ENCODE results near the gene PRPS1.
"Not testable (repeated sequence)": the region's sequence is repeated elsewhere in the genome, so short reads cannot be mapped to it uniquely, and the experiment has no call there.

The PRPS1 gene

DNA sequence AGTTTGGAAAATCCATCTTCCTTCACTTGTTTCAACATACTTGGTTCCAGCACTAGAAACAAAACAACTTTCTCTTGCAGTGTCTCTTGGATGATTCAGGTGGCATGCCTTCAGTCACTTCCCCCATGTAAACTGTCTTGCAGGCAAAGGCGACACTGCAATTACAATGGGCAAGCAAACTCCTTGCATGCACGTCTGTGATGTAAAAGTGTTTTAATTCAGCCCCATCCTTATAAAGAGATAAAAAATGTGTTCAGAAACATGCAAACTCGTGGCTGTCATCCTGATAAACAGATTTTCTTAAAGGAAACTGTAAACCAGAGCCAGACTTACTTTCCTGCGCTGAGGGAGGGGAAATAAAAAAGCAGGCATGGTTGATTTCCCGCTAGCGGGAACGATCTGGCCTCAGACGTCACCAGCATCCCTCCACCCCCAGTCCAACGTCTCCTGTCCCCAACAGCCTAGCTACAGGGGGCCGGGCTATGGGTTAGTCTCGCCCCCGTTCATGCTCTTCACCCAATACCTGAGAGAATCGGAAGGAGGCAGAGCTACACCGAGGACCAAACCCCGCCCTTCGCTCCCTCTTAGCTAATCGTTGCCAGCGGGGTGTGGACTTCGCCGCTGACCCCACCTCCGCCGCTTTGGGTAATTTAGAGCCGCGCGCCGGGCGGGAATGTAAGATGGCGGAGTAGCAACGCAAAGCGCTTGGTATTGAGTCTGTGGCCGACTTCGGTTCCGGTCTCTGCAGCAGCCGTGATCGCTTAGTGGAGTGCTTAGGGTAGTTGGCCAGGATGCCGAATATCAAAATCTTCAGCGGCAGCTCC lies at the start of gene PRPS1:
Gene PRPS1 (plus strand): TSS at position 673 of the 824 bp plus-strand sequence. CDS start 119 bp downstream, at position 792.
- in situ Hi-C loops (cut with MboI; ENCODE audit: low sequenced_read_pairs) = no loop called here

DNA sequence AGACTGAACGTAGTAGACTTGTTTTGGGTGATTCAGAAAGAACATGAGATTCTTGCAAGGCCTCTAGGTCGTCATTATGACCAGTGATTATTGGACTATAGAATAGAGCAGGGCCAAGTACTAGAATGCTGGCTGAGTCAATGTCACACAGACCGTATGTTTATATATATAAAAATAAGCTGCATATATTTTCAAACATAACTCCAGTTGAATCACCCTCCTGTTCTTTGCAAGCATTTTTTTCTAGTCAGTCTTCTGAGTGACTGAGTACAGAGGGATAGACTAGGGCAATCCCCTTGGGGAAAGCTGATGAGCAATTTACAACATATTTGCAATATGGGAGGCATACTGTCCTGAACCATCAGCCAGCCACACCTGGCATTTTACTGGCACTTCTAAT lies 48.4 kb upstream of the PRPS1 start:
- in situ Hi-C loops (cut with MboI; ENCODE audit: low sequenced_read_pairs) = no loop called here

DNA sequence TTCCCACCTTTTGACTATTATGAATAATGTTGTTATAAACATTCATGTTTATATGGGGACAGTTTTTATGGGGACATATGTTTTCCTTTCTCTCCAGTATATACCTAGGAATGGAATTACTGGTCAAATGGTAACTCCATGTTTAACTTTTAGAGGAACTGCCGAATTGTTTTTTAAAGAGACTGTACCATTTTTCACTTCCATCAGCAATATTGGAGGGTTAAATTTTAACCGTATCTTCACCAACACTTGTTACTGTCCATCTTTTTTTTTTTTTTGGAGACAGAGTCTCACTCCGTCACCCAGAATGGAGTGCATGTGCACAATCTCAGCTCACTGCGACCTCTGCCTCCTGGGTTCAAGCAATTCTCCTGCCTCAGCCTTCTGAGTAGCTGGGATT lies 46.4 kb upstream of the PRPS1 start:
- in situ Hi-C loops (cut with MboI; ENCODE audit: low sequenced_read_pairs) = no loop called here

DNA sequence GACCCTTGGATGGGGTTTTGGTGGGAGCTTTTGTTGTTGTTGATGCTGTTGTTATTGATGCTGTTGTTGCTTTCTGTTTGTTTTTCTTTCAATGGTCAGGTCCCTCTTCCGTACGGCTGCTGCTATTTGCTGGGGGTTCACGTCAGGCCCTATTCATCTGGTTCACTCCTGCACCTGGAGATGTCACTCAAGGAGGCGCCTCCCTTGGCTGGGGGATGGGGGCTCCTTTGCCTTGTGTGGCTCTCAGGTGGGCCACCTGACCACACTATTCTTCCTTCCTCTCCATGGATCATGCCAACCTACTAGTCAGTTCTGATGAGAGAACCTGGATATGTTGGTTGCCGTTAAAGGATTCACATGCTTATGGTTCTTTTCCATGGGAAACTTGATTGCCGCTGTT lies 39.1 kb upstream of the PRPS1 start:
- in situ Hi-C loops (cut with MboI; ENCODE audit: low sequenced_read_pairs) = no loop called here

DNA sequence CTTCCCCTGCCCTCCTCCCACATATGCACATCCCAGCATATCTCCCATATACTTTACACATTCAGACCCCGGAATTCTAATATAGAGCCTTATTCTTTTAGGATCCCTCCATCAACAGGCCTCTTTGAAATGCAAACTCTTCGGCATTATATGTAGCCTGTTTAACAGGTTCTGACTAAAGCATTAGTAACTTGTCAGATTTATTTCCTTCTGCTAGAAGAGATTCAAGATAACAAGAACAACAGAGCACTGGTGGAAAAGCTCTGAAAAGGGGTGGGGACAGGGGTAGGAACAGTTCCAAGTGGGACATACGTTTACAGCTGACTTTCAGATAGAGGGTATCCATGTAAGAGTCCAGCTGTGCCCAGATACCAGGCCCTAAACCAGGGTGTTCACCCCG lies 31.7 kb upstream of the PRPS1 start:
- in situ Hi-C loops (cut with MboI; ENCODE audit: low sequenced_read_pairs) = no loop called here

DNA sequence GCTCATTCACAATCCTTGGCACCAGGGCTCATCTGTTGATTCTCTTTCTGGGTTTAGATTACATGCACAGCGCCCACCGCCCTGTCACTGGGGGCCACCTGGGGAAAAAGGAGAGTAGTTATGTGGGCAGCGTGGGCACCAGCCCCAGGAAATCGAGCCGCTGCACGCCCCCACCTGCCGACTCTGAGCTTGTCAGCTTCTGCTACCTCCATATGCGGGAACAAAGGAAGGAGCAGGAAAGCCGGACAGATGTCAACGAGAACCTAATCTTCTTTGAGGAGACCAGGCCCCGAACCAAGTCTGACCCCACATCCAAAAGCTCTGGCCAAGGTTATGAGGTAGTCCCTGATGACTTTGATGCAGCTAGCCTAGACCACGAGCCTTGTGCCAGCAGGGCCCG lies 31.0 kb upstream of the PRPS1 start:
- in situ Hi-C loops (cut with MboI; ENCODE audit: low sequenced_read_pairs) = no loop called here

DNA sequence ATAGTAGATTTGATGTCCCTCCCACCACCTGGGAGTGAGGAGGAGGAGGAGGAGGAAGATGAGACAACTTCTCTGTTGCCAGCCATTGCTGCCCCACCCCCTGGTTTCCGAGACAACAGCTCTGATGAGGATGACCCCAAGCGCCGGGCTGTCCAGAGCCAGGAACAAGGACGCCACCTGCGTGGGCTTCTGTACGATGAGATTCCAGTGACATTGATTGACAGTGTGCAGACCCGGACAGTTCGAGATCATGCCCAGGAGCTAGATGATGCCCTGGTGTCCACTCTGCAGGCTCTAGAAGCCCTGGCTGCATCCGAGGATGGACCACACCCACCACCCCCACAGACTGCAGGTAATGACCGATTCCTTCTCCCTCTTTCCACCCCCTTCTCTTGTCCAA lies 30.5 kb upstream of the PRPS1 start:
- in situ Hi-C loops (cut with MboI; ENCODE audit: low sequenced_read_pairs) = no loop called here

DNA sequence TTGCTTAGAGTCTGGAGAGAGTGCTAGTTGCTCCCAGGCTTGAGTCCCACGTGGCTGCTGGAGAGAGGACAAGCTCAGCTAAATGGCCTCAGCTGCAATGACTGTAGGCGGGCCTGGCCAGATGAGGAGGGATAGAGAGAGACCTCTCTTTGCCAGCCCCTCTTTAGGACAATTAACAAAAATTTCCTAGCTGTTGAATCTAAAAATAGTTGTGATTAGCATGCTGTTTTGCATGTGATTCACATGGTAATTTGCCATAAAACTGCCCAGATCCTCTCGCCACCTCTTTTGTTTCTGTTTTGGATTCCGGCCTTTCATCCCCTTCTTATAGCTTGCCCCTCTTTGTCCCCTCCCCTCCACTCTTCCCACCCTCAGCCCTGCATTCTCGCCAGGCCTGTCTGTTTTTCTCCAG lies 28.9 kb upstream of the PRPS1 start:
- in situ Hi-C loops (cut with MboI; ENCODE audit: low sequenced_read_pairs) = no loop called here

DNA sequence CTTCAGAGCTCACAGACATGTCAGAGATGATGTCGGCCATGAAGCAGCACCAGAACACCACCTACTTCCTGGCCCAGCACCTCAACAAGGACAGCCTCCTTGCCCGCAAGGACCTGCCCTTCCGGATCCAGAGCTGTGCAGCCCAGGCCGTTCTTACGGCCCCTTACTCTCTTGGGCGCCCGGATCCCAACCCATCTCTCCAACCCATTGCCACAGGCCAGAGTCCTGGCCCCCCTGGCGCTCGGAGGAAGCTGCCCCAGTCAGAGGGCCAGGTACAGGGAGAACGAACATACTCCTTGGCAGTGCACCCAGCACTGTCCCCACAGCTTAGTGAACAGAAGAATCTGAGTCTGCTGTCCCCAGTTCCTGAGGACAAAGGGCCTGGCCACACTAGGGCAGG lies 27.9 kb upstream of the PRPS1 start:
- in situ Hi-C loops (cut with MboI; ENCODE audit: low sequenced_read_pairs) = no loop called here

DNA sequence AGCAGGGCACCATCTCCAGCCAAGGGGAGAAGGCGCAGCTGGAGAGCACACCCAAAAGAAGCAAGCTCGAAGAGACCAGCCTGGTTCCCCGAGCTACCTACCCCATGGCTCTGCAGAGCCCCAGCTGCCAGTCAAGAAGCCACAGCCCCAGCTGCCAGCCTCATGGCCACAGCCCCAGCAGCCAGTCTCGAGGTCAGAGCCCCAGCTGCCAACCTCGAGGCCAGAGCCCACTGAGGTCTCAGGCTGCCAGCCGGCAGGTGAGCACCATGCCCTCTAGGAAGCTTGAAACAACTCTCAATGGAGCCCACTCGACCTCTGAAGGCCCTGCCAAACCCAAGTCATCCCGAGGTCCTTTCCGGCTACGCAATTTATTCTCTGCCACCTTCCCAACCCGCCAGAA lies 27.0 kb upstream of the PRPS1 start:
- in situ Hi-C loops (cut with MboI; ENCODE audit: low sequenced_read_pairs) = no loop called here

DNA sequence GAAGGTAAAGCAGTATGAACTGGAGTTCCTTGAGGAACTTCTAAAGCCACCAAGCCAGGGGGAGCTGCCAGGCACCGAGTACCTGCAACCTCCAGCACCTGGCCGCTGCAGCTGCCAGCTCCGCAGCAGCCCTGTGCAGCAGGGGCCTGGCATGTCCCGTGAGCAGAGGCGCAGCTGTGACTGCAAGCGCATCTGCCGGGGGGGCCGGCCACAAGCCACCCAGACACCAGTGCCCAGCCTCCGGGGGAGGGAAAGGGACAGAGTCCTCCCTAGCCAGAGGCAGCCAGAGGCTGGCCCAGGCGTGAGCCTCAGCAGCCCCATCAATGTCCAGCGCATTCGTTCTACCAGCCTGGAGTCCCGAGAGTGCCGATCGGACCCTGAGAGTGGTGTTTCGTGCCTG lies 26.6 kb upstream of the PRPS1 start:
- in situ Hi-C loops (cut with MboI; ENCODE audit: low sequenced_read_pairs) = no loop called here

DNA sequence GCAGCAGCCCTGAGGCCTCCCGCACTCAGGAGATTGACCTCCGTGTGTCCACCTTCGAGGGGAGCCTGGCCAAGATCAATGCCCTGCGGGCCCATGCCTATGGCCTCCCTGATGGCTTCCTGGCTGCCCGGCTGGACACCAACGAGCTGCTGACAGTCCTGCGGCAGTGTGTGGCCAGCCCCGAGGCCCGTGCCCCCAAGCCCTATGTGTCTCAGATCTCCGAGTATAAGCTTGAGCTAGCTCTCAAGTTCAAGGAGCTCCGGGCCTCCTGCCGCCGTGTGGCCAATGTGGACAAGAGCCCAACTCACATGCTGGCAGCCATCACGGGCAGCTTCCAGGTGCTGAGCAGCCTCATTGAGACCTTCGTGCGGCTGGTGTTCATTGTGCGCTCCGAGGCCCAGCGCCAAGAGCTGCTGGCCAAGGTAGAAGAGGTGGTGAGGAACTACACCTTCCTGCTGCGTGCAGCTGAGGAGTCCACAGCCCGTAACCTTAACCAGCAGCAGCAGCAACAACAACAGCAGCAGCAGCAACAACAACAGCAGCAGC lies 25.5 kb upstream of the PRPS1 start:
- in situ Hi-C loops (cut with MboI; ENCODE audit: low sequenced_read_pairs) = no loop called here

DNA sequence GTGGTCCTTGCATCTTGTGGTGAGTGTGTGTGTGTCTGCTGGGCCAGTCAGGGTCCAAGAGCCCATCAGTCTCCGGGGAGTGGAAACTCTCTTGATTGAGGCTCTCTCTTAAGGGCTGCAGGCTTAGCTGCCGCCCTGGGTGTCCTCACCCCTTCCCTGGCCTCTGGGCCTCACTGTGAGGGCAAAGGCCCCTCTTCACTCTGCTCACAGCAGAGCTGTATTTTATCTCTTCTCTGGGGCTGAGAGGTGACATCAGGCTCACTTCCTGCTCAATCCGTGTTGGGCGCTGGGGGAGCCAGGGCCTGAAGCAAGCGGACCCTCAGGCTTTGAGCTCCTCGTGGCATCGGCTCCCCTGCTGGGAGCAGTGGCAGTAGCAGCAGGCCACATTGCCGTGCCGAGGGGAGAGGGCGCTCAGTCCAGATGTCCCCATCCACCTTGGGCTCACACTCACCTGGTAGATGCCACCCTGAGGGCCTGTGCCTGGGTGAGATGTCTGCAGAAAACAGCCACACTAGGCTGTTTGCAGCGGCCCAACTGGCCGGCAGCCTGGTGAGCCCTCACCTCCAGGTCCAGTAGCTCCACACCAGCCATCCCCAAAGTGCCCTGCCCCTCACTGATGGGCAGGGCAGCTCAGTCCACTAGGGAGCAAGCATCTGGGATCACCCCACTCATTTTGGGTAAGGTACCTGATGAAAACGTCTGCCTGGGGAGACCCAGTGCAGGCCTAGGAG lies 24.7 kb upstream of the PRPS1 start:
- in situ Hi-C loops (cut with MboI; ENCODE audit: low sequenced_read_pairs) = no loop called here

DNA sequence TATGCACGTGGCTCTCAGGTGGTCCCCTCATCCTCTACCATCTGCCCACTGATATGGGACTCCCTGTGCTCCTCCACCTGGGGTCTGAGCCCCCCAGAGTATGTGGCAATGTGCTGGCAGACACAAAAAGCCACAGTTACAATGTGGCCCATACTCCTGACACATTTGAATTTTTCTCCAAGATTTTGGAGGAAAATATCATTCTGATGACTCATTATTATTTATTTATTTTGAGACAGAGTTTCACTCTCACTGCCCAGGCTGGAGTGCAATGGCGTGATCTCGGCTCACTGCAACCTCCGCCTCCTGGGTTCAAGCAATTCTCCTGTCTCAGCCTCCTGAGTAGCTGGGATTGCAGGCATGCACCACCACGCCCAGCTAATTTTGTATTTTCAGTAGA lies 19.2 kb upstream of the PRPS1 start:
- in situ Hi-C loops (cut with MboI; ENCODE audit: low sequenced_read_pairs) = not testable (repeated sequence)

DNA sequence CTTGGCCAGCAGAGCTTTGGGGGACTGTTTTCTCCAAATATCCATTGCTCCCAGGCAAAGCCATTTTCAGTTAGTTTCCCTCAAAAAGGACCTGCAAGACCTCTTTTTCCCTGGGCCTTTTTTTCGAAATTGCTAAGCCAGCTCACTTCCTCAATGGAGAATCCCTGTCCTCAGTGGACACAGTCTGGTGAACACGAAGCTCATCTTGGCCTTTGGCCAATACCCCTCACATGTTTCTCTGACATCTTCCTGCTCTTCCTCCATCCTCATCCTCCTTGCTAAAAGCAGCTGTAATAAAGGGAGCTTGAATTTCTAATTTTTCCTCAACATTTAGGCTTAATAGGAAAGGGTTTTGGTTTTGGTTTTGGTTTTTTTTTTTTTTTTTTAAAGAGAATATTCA lies 17.6 kb upstream of the PRPS1 start:
- in situ Hi-C loops (cut with MboI; ENCODE audit: low sequenced_read_pairs) = no loop called here

DNA sequence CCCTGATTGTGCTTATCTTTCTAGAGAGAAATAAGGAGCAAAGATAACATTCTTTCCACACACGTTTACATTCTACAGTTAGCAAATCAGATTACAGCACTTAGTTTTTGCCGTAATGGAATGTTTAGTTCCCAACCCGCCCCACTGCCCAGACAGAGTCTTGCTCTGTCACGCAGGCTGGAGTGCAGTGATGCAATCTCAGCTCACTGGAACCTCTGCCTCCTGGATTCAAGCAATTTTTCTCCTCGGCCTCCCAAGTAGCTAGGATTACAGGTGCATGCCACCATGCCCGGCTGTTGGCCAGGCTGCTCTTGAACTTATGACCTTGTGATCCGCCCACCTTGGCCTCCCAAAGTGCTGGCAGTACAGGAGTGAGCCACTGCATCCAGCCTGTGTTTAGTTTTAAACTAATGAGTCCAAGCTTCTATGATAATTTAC lies 8.4 kb upstream of the PRPS1 start:
- in situ Hi-C loops (cut with MboI; ENCODE audit: low sequenced_read_pairs) = no loop called here

DNA sequence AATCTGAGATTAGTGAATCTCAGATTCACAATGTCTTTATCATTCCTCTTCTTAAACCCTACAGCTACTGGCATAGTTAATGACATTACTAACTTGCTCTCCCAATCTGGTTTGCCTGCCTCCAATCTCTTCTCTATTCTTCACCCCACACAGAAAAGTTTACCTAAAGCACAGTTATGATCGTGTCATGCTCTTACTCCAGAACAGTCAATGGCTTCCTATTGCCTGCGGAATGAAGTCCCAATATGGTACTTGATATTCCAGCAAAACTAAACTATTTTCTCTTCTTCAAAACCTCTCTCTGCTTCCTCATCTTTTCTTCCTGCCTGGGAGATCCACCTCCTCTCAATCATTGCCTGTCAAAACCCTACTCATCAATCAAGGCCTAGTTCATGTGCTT lies 3.4 kb upstream of the PRPS1 start:
- in situ Hi-C loops (cut with MboI; ENCODE audit: low sequenced_read_pairs) = no loop called here

DNA sequence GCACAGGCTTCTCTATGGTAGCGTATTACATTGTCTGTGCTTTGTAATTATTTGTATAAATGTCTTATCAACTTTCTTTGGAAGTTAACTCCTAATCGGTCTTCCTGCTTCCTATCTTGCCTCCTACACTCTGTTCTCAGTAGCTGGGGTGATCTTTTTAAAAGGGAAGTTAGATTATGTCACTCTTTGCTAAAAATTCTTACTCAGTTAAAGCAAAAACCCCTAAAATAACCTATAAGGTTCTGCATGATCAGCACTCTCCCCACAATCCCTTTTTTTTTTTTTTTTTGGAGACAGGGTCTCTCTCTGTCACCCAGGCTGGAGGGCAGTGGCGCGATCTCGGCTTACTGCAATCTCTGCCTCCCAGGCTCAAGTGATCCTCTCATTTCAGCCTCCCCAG lies 2.6 kb upstream of the PRPS1 start:
- in situ Hi-C loops (cut with MboI; ENCODE audit: low sequenced_read_pairs) = no loop called here

DNA sequence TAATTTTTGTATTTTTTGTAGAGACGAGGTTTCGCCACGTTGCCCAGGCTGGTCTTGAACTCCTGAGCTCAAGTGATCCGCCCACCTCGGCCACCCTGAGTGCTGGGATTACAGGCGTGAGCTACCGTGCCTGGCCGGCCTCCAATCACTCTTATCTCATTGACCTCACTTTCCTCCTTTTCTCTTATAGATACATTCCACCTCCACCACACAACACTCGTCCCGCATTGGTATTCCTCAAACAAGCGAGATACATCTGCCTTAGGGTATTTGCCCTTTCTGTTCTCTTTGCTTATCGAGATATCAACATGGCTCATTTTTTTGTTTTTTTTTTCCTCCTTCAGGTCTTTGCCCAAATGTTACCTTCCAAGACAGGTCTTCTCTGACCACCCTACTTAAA lies 1.8 kb upstream of the PRPS1 start:
- in situ Hi-C loops (cut with MboI; ENCODE audit: low sequenced_read_pairs) = no loop called here

DNA sequence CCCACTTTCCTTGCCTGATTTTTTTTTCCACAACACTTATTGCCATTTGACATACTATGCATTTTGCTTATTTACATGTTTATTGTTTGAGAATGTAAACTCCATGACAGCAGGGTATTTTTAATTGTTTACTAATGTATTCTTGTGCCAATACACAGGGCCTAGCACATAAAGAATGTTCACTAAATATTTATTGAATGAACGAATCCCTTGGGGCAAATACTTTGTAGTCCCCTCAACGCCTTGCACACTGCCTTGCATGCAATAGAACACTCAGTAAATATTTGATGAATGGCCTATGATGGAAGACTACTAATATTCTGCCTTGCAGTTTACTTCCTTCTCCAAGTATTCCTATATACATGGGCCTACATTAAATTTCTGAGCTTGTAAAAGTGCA lies 1.4 kb upstream of the PRPS1 start:
- in situ Hi-C loops (cut with MboI; ENCODE audit: low sequenced_read_pairs) = no loop called here

DNA sequence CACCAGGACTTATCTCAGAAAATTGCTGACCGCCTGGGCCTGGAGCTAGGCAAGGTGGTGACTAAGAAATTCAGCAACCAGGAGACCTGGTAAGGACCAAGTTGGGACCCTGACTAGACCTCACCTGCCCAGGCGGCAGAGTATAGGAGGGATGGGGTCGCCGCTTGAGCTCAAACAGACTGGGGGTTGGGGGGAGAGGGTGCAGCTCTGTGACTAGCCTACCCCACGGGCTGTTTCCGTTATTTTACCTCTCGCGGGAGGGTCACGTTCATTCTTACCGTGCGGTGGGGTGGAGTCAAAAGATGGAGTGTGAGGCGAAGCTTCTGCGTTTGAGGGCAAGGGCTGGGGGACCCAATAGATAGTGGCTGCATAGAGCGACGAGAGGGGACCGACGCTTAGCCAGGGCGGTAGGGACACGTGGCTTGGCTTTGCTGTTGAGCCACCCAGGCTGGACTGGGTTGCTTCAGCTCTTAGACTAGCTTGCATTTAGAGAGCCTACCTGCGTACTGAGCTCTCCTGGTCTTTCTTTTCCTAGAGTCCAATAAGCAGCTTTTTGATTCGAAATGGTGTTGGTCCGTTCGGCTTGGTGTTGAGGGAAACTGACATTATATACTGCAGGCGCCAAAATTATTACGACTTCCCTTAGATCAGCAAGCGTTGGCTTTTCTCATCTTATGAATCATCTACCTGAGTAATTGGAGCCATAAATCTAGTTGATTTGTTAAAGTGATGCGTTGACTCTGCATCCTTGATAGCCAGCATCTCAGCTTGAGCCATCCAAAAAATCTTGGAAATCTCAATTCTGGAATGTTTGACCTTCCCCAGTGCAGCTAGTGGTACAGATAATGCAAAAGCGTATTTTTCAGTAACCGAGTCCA lies 591 bp downstream of the PRPS1 start:
- in situ Hi-C loops (cut with MboI; ENCODE audit: low sequenced_read_pairs) = no loop called here
